ENCODE measurements around the gene THEM5.

- TF ChIP-seq POLR2A (IDR thresholded peaks at IDR 0.05) (no peak), POLR2AphosphoS5 (IDR thresholded peaks at IDR 0.05) (no peak), CTCF (IDR thresholded peaks at IDR 0.05) (no peak)
These were observed 40.1 kb downstream of the THEM5 start for GRCh38 chr1:151813271-151813977.

Measured in breast epithelium (tissue), 3 donors.